Umbilical cord (tissue), 2 donors: ENCODE results near the gene NEURL1. TPM values are rescaled to one million over a fixed set of nuclear protein-coding genes. Genes with fewer than 3 reads are reported as not detected.
"Not testable (repeated sequence)": the region's sequence is repeated elsewhere in the genome, so short reads cannot be mapped to it uniquely, and the experiment has no call there.

Experiments used
- DNase-seq: peaks from one replicate; pipeline ENCODE4 v3.0.0-alpha.2; 2015; ENCODE audit warnings: low spot score
- total RNA-seq: library from RNA; depleted of rRNA; stranded (reverse); fragments of >200 nt; gene quantifications from one replicate; pipeline ENCODE4 v1.2.3, GENCODE V29; 2014; ENCODE audit warnings: low replicate concordance; ENCODE audit not compliant: insufficient read depth

The NEURL1 gene
- total RNA-seq, 1 donor from 2014 or later: 0.24 TPM

- peak; percentile 36 for DNase-seq
These were observed 112.0 kb downstream of the NEURL1 start for GRCh38 chr10:103605359-103606096.

GRCh38 chr10:103606097-103606438 is 112.6 kb downstream of the NEURL1 start:
- DNase-seq: not testable (repeated sequence)

GRCh38 chr10:103607051-103607450 is 113.5 kb downstream of the NEURL1 start:
- DNase-seq: not testable (repeated sequence)

GRCh38 chr10:103608056-103608455 is 114.6 kb downstream of the NEURL1 start:
- not testable (repeated sequence) for DNase-seq

GRCh38 chr10:103609231-103610082 is 116.0 kb downstream of the NEURL1 start:
- no peak for DNase-seq

GRCh38 chr10:103610083-103610472 is 116.6 kb downstream of the NEURL1 start:
- DNase-seq: no peak

GRCh38 chr10:103610921-103611511 is 117.5 kb downstream of the NEURL1 start:
- DNase-seq: no peak

GRCh38 chr10:103612462-103613365 is 119.2 kb downstream of the NEURL1 start:
- no peak for DNase-seq

- DNase-seq: no peak
These were observed 120.1 kb downstream of the NEURL1 start for GRCh38 chr10:103613616-103614015.

- DNase-seq: no peak
These were observed 121.0 kb downstream of the NEURL1 start for GRCh38 chr10:103614306-103615158.

GRCh38 chr10:103616705-103617601 is 123.4 kb downstream of the NEURL1 start:
- DNase-seq: peak; percentile 92

- DNase-seq: no peak
These were observed 124.3 kb downstream of the NEURL1 start for GRCh38 chr10:103617602-103618385.

GRCh38 chr10:103618575-103619423 is 125.3 kb downstream of the NEURL1 start:
- DNase-seq: peak; percentile 90

- no peak for DNase-seq
These were observed 126.2 kb downstream of the NEURL1 start for GRCh38 chr10:103619424-103620351.

GRCh38 chr10:103620352-103620740 is 126.8 kb downstream of the NEURL1 start:
- no peak for DNase-seq
